ACHN (cell line): ENCODE data around the gene RNASE3.
"Not testable (repeated sequence)": the region's sequence is repeated elsewhere in the genome, so short reads cannot be mapped to it uniquely, and the experiment has no call there.

Source experiments
- DNase-seq: peaks from one replicate; pipeline ENCODE4 v3.0.0-alpha.2; 2015
- in situ Hi-C: cut with HindIII; loops from 2 replicates; pipeline ENCODE4 v1.10.0; 2017; ENCODE audit warnings: low sequenced_read_pairs, low pct_ligation_motif_present, low pct_unique_long_range_greater_than_20kb

The RNASE3 gene

GRCh38 chr14:20891126-20891825, at the start of gene RNASE3:
Gene RNASE3 (plus strand): TSS chr14:20891385. CDS start chr14:20891687, 302 bp downstream.
- DNase-seq, in situ Hi-C loops: not testable (repeated sequence)

GRCh38 chr14:20846560-20846959, 44.6 kb upstream of the RNASE3 start:
- DNase-seq = no peak
- in situ Hi-C loops = no loop called here

- DNase-seq = peak; percentile 63
- in situ Hi-C loops = no loop called here
Measured at GRCh38 chr14:20848316-20848954, 42.8 kb upstream of the RNASE3 start.

GRCh38 chr14:20848955-20849570, 42.1 kb upstream of the RNASE3 start:
- in situ Hi-C loops = no loop called here
- DNase-seq = no peak

- DNase-seq = no peak
- in situ Hi-C loops = no loop called here
Measured at GRCh38 chr14:20853042-20853441, 38.1 kb upstream of the RNASE3 start.

- in situ Hi-C loops = no loop called here
- DNase-seq = peak; percentile 80
Measured at GRCh38 chr14:20855652-20856291, 35.4 kb upstream of the RNASE3 start.

- DNase-seq = no peak
- in situ Hi-C loops = no loop called here
Measured at GRCh38 chr14:20857207-20857606, 34.0 kb upstream of the RNASE3 start.

- DNase-seq = peak; percentile 51
- in situ Hi-C loops = no loop called here
Measured at GRCh38 chr14:20857630-20858261, 33.4 kb upstream of the RNASE3 start.

GRCh38 chr14:20866194-20866593, 25.0 kb upstream of the RNASE3 start:
- in situ Hi-C loops = no loop called here
- no peak for DNase-seq

- in situ Hi-C loops = no loop called here
- peak; percentile 6 for DNase-seq
Measured at GRCh38 chr14:20866963-20867362, 24.2 kb upstream of the RNASE3 start.

GRCh38 chr14:20873370-20874177, 17.6 kb upstream of the RNASE3 start:
- peak; percentile 34 for DNase-seq
- in situ Hi-C loops = no loop called here

GRCh38 chr14:20877016-20877415, 14.2 kb upstream of the RNASE3 start:
- no peak for DNase-seq
- in situ Hi-C loops = no loop called here

- in situ Hi-C loops = no loop called here
- DNase-seq = no peak
Measured at GRCh38 chr14:20878695-20879094, 12.5 kb upstream of the RNASE3 start.

- in situ Hi-C loops = not testable (repeated sequence)
Measured at GRCh38 chr14:20881229-20881628, 10.0 kb upstream of the RNASE3 start.

GRCh38 chr14:20882787-20883186, 8.4 kb upstream of the RNASE3 start:
- in situ Hi-C loops, DNase-seq: not testable (repeated sequence)

More at GRCh38 chr14:20881229-20881628, 10.0 kb upstream of the RNASE3 start:
- not testable (repeated sequence) for DNase-seq

GRCh38 chr14:20888411-20888810, 2.8 kb upstream of the RNASE3 start:
- not testable (repeated sequence) for DNase-seq

GRCh38 chr14:20895322-20895721, 4.1 kb downstream of the RNASE3 start:
- in situ Hi-C loops, DNase-seq: not testable (repeated sequence)

More at GRCh38 chr14:20888411-20888810, 2.8 kb upstream of the RNASE3 start:
- in situ Hi-C loops = not testable (repeated sequence)
